ENCODE measurements around the gene GLO1.

The GLO1 gene

DNA sequence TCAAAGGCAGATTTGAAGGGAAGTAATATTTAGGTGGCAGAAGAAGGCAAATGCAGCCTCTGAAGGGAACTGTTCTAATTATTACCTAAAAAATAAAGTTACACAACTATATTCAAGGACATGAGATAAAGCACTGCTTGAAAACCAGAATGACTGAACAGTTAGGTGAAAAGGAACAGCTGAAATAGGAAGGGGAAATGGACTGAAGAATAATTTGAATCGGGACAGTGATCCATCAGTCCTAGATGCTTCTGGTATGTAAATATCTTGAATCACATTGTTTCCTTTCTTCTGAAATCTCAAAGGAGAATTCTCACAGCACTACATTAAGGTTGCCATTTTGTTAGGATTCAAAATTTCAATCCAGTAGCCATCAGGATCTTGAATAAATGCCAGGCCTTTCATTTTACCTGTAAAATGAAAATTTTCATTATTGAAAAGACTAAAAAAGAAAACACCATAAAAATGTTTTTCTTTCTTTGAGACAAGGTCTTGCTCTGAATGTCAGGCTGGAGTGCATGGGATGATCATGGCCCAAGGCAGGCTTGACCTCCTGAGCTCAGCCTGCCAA lies 25.9 kb downstream of the GLO1 start:
- H3K27ac ChIP-seq: no peak overlapping the region
- POLR2A ChIA-PET (ENCODE audit: low non-redundant PET): no interaction called here
- CTCF ChIA-PET: no interaction called here
- TF ChIP-seq, protein P1, sequence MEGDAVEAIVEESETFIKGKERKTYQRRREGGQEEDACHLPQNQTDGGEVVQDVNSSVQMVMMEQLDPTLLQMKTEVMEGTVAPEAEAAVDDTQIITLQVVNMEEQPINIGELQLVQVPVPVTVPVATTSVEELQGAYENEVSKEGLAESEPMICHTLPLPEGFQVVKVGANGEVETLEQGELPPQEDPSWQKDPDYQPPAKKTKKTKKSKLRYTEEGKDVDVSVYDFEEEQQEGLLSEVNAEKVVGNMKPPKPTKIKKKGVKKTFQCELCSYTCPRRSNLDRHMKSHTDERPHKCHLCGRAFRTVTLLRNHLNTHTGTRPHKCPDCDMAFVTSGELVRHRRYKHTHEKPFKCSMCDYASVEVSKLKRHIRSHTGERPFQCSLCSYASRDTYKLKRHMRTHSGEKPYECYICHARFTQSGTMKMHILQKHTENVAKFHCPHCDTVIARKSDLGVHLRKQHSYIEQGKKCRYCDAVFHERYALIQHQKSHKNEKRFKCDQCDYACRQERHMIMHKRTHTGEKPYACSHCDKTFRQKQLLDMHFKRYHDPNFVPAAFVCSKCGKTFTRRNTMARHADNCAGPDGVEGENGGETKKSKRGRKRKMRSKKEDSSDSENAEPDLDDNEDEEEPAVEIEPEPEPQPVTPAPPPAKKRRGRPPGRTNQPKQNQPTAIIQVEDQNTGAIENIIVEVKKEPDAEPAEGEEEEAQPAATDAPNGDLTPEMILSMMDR (conservative IDR thresholded peaks at IDR 0.05; ENCODE audit: low read depth): no peak
- DNase-seq (ENCODE audit: low spot score): no peak

DNA sequence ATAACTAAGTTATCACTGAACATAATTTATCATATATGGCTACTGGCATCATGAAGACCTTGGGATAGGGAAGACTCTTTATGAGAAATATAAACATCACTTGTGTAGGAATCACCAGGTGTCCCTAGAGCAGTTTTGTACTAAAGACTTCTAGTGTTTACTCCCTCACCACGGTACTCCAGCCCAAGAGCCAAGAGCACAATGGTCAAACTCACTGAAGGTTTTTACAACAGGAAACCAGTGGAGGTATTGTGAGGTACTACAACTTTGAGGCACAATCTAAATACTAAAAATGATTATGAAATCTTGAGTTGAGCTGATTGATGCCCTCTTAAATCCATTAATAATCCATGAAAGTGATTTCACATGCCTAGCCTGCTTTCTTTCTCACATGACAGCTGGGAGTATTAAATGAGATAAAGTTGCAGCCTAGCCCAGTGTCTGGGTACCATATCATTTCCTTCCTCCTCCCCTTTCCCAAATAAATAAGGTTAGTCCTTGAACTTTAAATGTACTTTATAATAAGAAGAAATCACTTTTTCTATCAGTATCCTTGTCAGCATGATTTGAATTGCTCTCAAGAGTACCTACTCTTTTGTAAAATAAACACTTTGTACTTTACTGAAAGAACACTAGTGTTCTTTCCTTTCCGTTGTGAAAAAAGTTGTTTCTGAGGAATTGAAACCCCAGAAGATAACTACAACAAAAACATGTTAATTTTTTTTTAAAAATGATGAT lies 26.5 kb downstream of the GLO1 start:
- POLR2A ChIA-PET (ENCODE audit: low non-redundant PET): interaction anchor here (0.6 kb wide), 1 partner anchor 1239 kb away, joined by 3 read pairs; no protein-coding TSS in a partner anchor
- CTCF ChIA-PET: no interaction called here

DNA sequence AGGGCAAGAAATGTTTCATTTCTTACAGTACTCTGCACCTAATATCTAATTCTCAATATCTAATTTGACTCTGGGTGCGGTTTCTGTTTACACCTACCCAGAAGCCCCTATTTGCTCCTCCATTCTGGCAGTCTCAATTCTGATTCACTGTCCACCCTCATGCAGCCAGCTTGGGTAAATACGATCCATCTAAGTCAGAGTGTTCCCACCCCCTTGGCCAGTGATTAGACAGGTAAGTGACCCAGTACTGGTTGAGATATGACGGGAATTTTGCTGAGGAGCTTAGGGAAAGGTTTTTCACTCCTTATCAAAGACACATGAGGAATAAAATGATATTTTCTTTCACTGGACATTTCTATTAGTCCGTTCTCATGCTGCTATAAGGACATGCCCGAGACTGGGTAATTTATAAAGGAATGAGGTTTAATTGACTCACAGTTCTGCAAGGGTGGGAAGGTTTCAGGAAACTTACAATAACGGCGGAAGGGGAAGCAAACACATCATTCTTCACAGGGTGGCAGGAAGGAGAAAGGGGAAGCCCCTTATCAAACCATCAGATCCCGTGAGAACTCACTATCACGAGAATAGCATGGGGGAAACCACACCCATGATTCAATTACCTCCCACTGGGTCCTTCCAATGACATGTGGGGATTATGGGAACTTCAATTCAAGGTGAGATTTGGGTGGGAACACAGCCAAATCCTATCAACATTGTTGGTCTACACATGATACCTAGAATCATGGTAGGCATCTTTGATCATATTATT lies 29.4 kb downstream of the GLO1 start:
- TF ChIP-seq, protein P1 (conservative IDR thresholded peaks at IDR 0.05; ENCODE audit: low read depth): no peak
- POLR2A ChIA-PET (ENCODE audit: low non-redundant PET): no interaction called here

More for the DNA sequence above, 26.5 kb downstream of the GLO1 start:
- TF ChIP-seq, protein P1 (conservative IDR thresholded peaks at IDR 0.05; ENCODE audit: low read depth): no peak
- no peak for DNase-seq (ENCODE audit: low spot score)
- H3K27ac ChIP-seq: no peak overlapping the region

DNA sequence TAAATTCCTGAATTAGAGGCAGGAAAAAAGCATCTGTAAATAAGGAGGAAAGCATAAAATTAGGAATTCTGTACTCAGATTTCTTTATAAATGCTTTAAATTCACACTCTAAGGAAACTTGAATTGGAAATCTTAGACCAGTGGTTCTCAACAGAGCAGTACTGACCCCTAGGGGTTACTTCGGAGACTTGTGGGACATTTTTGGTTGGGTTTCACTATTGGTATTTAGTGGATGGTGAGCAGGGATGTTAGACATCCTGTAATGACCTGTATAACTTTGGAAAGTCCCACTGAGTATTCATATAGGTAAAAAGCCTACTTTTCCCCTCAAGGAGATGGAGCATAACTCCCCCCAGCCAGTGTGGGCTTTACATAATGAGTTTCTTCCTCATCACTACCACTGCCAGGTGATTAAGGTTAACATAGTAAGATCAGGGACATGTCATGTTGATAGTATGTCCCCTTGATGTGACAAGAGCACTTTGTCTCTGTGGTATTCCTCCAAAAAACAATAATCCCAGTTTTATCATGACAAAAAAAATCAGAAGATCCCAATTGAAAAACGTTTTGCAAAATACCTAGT lies 31.0 kb downstream of the GLO1 start:
- CTCF ChIA-PET: interaction anchor here (0.6 to 0.7 kb wide), 2 partner anchors 75 to 262 kb away, joined by 3 to 9 read pairs; no protein-coding TSS in a partner anchor
- POLR2A ChIA-PET (ENCODE audit: low non-redundant PET): no interaction called here
- H3K27ac ChIP-seq: no peak overlapping the region
- peak; percentile 69 for DNase-seq (ENCODE audit: low spot score)
- TF ChIP-seq, protein P1 (conservative IDR thresholded peaks at IDR 0.05; ENCODE audit: low read depth): peak; percentile 60

More for the DNA sequence above, 29.4 kb downstream of the GLO1 start:
- CTCF ChIA-PET: no interaction called here
- no peak overlapping the region for H3K27ac ChIP-seq
- peak; percentile 4 for DNase-seq (ENCODE audit: low spot score)

DNA sequence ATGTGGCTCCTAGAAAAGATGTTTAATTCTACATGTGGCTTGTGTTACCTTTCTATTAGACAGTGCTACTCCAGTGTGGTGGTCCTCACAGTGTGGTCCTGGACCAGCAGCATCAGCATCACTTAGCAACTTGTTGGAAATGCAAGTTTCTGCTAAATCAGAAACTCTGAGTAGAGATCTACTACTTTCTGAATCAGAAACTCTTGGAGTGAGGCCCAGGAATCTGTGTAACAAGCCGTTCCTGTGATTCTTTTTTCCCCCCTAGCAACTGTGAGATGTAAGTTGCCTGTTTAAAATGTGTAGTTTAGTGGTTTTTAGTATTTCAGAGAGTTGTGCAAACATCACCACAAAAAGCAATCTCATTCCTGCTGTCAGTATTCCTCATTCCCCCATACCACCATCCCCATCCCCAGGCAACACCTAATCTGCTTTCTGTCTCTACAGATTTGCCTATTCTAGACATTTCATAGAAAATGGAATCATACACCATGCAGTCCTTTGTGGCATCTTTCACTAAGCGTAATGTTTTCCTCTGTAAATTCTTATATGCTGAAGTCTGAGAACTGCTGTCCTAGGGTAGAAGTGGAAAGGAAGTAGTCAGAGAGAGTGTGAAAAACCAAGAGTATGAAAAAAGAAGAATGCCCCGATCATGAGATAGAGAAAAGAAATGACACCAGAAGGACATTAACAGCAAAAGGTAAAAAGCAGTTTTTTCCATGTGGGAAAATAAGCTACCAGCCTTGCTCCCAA lies 44.4 kb downstream of the GLO1 start:
- POLR2A ChIA-PET (ENCODE audit: low non-redundant PET): no interaction called here
- DNase-seq (ENCODE audit: low spot score): no peak
- TF ChIP-seq, protein P1 (conservative IDR thresholded peaks at IDR 0.05; ENCODE audit: low read depth): no peak

DNA sequence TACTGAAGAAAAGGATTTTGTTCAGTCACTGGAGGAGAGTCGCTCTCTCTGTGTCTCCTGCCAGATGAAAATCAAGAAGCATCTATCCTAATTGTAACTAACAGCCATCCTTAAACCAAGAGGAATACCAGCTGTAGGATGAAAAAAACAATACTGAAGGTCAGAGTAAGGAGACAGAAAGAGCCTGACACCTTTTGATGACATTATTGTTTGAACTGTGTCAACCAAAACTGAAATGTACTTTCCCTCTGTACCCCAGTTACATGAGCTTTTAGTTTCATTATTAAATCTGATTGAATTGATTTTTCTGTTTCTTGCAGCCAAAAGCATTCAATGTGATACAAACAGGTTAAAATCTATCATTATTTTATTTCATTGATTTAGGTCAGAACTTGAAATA lies 46.0 kb downstream of the GLO1 start:
- ChIA-PET CTCF (no interaction called here), POLR2A (ENCODE audit: low non-redundant PET) (no interaction called here)
- H3K27ac ChIP-seq: no peak overlapping the region
- TF ChIP-seq, protein P1 (conservative IDR thresholded peaks at IDR 0.05; ENCODE audit: low read depth): no peak
- DNase-seq (ENCODE audit: low spot score): no peak

More for the DNA sequence above, 44.4 kb downstream of the GLO1 start:
- no peak overlapping the region for H3K27ac ChIP-seq
- CTCF ChIA-PET: no interaction called here
